HG03097 (cell line): Measurements from ENCODE around the gene REX1BD.
"Not testable (repeated sequence)": the region's sequence is repeated elsewhere in the genome, so short reads cannot be mapped to it uniquely, and the experiment has no call there.

Experiments
- ATAC-seq: cut with Tn5 transposase; IDR thresholded peaks from one replicate; pipeline ENCODE4 v1.9.1; 2021; ENCODE audit not compliant: unreplicated experiment, low FRiP score

Gene REX1BD

DNA sequence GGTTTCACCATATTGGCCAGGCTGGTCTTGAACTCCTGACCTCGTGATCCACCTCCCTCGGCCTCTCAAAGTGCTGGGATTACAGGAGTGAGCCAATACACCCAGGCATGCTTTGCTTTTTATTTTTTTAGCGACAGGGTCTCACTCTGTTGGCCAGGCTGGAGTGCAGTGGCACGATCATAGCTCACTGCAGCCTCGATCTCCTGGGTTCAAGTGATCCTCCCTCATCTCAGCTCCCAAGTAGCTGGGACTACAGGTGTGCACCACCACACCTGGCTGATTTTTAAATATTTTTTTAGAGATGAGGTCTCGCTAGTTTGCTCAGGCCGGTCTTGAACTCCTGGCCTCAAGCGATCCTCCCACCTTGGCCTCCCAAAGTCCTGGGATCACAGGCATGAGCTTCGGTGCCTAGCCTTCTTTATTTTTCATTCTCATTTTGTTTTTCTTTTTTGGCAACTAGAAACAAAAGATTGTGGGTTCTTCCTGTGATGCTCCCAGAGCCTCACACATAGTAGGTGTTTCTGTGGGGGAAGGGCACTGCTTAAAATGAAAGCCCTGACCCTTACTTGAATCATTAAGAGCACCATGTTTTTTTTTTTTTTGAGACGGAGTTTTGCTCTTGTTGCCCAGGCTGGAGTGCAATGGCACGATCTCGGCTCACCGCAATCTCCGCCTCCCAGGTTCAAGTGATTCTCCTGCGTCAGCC is 12.2 kb downstream of the REX1BD start:
- ATAC-seq = not testable (repeated sequence)

GRCh38 chr19:18601875-18602274 is 13.3 kb downstream of the REX1BD start:
- no peak for ATAC-seq

DNA sequence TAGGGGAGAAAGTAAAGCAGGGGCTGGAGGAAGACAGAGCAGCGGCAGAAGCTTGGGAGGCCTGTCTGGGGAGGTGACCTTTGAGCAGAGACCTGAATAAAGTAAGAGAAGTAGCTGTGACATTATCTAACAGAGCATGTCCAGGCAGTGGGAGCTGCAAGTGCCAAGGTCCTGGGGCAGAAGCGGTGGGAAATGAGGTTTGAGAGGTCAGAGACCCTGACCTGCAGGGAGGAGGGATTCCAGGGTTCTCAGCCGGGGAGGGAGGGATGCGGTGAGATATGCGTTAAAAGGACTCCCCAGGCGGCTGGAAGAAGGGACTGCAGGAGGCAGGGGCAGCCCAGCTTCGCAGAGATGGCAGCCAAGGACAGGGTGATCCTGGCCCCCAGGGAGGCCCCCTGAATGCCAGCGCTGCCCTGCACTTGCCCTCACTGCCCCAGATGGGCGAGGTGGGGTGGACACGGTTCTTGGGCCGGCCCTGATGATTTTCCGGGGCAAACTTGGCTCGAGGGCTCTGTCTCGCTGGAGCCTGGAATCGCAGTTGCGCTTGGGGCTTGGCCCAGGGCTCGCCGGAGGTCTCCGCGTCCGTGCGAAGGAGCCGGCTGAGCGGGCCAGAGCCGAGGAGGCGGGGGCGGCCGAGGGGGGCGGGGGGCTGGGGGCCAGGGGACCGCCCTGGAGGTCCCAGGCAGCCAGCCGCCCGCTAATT is 14.8 kb downstream of the REX1BD start:
- no peak for ATAC-seq

GRCh38 chr19:18603958-18604819 is 15.6 kb downstream of the REX1BD start:
- no peak for ATAC-seq

GRCh38 chr19:18604820-18605159 is 16.2 kb downstream of the REX1BD start:
- no peak for ATAC-seq

- no peak for ATAC-seq
Measured at GRCh38 chr19:18605196-18605545, 16.6 kb downstream of the REX1BD start.

DNA sequence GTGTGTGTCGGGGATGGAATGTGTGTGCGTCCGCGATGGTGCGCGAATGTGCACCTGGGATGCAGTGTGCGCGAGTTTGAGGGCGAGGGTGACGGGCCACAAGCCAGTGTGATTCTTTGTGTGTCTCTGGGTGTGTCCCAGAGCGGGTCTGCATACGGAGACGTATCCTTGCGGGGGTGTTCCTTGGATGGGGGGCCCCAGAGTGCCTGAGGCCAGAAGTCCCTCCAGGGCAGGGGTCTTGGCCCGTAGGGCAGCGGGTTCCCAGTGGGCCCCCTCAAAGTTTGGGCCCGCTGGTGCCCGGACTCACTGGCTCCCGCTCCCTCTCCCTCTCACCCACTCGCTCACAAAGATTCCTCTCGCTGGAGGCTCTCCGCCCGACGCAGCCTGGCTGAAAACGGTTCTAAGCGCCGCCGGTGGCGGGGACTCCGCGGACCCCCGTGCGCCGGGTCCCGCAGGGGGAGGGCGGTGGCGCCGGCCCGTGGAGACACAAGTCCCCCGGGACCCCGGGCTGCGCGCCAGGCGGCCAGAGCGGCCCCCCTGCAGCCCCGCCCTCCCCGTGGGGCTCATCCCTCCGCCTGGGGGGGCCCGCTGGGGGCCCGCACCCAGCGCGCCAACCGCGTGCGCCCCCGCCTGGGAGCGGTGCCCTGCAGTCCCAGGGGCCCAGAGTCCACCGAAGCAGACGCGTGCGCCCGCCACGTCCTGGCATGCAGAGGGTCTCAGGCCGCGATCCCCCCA is 17.1 kb downstream of the REX1BD start:
- ATAC-seq = no peak

- no peak for ATAC-seq
Measured at GRCh38 chr19:18606281-18607225, 18.0 kb downstream of the REX1BD start, which contains the start of gene CRLF1. CRLF1 (minus strand) TSS chr19:18606799; CDS start chr19:18606656, 143 bp downstream.

GRCh38 chr19:18607226-18608101 is 18.9 kb downstream of the REX1BD start:
- ATAC-seq = no peak

DNA sequence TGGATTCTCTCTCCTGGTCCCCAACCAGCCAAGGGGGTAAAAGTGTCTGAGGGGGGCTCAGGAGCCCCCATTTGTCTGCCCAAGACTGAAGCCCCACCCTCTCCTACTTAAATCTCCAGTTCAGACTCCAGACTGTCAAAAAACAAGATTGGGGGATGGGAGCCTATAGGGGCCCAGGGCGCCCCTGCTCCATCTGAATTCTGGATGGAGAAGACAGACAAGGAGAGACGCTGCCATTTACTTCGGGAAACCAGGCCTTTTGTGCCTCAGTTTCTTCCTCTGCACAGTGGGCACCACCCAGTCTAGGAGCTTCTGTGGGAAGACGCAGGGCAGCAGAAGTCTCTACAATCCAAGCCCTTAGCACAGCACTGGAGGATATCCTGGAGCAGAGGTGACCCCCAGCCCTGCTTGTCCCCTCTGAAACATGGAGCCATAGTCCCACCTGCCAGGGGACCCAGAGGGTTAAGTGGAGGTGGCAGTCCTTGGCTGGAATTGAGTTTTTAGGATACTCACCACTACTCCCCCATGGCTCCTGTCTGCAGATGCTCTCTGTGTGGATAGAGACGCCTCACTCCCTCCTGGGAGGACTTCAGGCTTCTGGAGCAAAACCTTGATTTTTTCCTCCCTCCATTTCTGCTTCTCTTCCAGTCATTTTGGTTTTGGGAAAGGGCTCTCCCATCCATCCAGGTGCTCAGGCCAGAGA is 19.7 kb downstream of the REX1BD start:
- no peak for ATAC-seq

- ATAC-seq = no peak
Measured at GRCh38 chr19:18608805-18609716, 20.5 kb downstream of the REX1BD start.

GRCh38 chr19:18609717-18610051 is 21.1 kb downstream of the REX1BD start:
- no peak for ATAC-seq

GRCh38 chr19:18610245-18610555 is 21.6 kb downstream of the REX1BD start:
- ATAC-seq = no peak

- no peak for ATAC-seq
Measured at GRCh38 chr19:18610556-18611326, 22.1 kb downstream of the REX1BD start.

DNA sequence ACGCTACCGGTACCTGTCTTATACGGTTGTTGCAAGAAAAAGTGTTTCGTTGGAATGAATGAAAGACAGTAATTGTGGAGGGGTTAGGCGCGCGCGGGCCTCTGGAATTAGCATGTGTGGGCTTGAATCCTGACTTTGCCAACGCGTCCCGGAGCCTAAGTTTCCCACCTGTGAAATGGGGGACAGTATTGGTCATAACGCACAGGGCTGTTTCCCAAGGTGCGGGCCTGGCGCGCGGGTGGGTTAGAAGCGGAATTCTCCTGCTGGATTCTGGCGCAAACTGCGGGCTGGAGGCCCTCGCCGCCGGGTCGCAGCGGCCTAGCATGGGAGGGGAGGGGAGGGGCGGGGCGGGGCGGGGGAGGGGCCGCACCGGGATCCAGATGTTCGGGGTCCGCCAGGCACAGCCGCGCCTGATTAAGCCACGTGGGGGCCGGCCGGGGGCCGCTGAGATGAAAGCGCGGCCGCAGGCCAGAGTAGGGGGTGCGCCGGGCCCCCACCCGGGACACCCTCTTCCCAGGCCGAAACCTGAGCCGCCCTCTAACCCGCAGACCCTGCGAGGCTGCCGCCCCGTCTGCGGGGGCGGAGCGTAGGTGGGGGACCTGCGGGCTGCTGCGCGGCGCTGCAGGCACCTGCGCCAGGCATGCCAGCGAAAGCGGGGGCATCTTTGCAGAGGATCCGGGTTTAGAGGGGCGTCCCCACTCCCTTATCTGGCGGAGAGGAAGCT is 22.9 kb downstream of the REX1BD start:
- ATAC-seq = no peak
